ENCODE measurements around the gene MFN1.

Gene MFN1

GRCh38 chr3:179330438-179330837 is 17.1 kb upstream of the MFN1 start:
- no peak for TF ChIP-seq ZNF565 (CRISPR knock-in tag; conservative IDR thresholded peaks at IDR 0.05; ENCODE audit: low read depth)
- TF ChIP-seq CSDC2 (CRISPR knock-in tag; IDR thresholded peaks at IDR 0.05), result no peak
- no peak for TF ChIP-seq RARB (CRISPR knock-in tag; IDR thresholded peaks at IDR 0.05)
- TF ChIP-seq ZC3H10 (CRISPR knock-in tag; IDR thresholded peaks at IDR 0.05), result no peak
- no peak for TF ChIP-seq ISL1 (CRISPR knock-in tag; IDR thresholded peaks at IDR 0.05)
- TF ChIP-seq CREB5 (CRISPR knock-in tag; IDR thresholded peaks at IDR 0.05; ENCODE audit: low read depth), result no peak
- no peak for TF ChIP-seq PATZ1 (CRISPR knock-in tag; IDR thresholded peaks at IDR 0.05; ENCODE audit: borderline replicate concordance)
- TF ChIP-seq PPARA (CRISPR knock-in tag; IDR thresholded peaks at IDR 0.05; ENCODE audit: borderline replicate concordance), result no peak
- no peak for TF ChIP-seq OSR1 (CRISPR knock-in tag; IDR thresholded peaks at IDR 0.05)
- no peak for TF ChIP-seq POU6F1 (CRISPR knock-in tag; IDR thresholded peaks at IDR 0.05; ENCODE audit: borderline replicate concordance, low read depth)
- no peak for TF ChIP-seq CSRNP3 (CRISPR knock-in tag; IDR thresholded peaks at IDR 0.05)
- TF ChIP-seq GLIS3 (CRISPR knock-in tag; IDR thresholded peaks at IDR 0.05), result no peak
- no peak for TF ChIP-seq SNAI2 (CRISPR knock-in tag; IDR thresholded peaks at IDR 0.05)
- no peak for TF ChIP-seq TSHZ2 (CRISPR knock-in tag; IDR thresholded peaks at IDR 0.05)
- no peak for TF ChIP-seq ZNF70 (CRISPR knock-in tag; IDR thresholded peaks at IDR 0.05)
- TF ChIP-seq ZFP30 (CRISPR knock-in tag; IDR thresholded peaks at IDR 0.05), result no peak
- no peak for TF ChIP-seq TOX (CRISPR knock-in tag; IDR thresholded peaks at IDR 0.05; ENCODE audit: borderline replicate concordance)
- ATAC-seq, result no peak

- ATAC-seq, result no peak
- TF ChIP-seq ZNF8 (CRISPR knock-in tag; IDR thresholded peaks at IDR 0.05) (no peak), TOX (CRISPR knock-in tag; IDR thresholded peaks at IDR 0.05; ENCODE audit: borderline replicate concordance) (no peak), ARNTL (CRISPR knock-in tag; IDR thresholded peaks at IDR 0.05; ENCODE audit: borderline replicate concordance, low read depth) (no peak), PPARA (CRISPR knock-in tag; IDR thresholded peaks at IDR 0.05; ENCODE audit: borderline replicate concordance) (no peak)
These were observed 15.3 kb upstream of the MFN1 start for GRCh38 chr3:179332240-179332639.

GRCh38 chr3:179333084-179333483 is 14.4 kb upstream of the MFN1 start:
- no peak for ATAC-seq
- TF ChIP-seq ARNTL (CRISPR knock-in tag; IDR thresholded peaks at IDR 0.05; ENCODE audit: borderline replicate concordance, low read depth) (no peak), BACH2 (CRISPR knock-in tag; IDR thresholded peaks at IDR 0.05; ENCODE audit: borderline replicate concordance) (no peak), ISL1 (CRISPR knock-in tag; IDR thresholded peaks at IDR 0.05) (no peak), ZFP3 (CRISPR knock-in tag; IDR thresholded peaks at IDR 0.05) (no peak), TCF4 (CRISPR knock-in tag; IDR thresholded peaks at IDR 0.05; ENCODE audit: borderline replicate concordance) (no peak), TSHZ2 (CRISPR knock-in tag; IDR thresholded peaks at IDR 0.05) (no peak), RARB (CRISPR knock-in tag; IDR thresholded peaks at IDR 0.05) (no peak), ZC3H10 (CRISPR knock-in tag; IDR thresholded peaks at IDR 0.05) (no peak)

Data from SK-N-SH treated with all-trans-retinoic acid at 6 μM for 48 hours (cell line).